Dedifferentiated amniotic fluid mesenchymal stem cell (primary cell): ENCODE measurements around the gene TARBP2.
"Not testable (repeated sequence)": the region's sequence is repeated elsewhere in the genome, so short reads cannot be mapped to it uniquely, and the experiment has no call there.

Experiments
- DNase-seq: peaks from one replicate; pipeline ENCODE4 v3.0.0-alpha.2; 2016; ENCODE audit errors: extremely low spot score

The TARBP2 gene

DNA sequence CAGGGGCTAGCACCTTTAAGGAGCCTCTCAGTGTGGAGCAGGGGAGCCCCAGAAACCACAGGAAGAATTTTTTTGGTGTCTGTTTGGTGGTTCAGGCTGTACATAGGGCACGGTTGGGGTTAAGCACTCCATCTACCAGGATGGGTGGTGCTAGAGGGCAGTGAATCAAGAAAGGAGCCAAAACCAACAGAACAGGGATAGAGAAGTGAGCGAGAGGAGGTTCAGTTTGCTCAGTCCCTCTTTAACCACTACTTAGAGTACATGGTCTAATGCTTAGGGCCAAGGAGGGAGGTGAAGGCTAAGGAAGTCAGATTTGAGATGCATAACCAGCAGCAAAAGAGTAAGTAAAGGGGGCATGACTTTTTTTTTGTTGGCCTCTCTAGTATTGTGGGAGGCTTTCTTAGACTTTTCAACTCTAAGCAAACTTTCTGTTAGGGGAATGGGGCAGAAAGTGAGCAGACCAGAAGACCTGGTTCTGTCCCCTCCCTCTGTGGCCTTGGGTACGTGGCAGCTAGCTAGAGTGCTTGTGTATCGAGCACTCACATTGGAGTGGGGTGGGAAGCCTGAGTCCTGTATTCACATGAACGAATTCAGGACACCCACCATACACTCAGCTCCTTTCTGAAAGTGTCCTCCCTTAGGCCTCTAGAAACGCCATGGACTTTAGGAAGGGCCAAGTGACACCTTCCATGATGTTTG lies 12.8 kb downstream of the TARBP2 start:
- DNase-seq, result no peak

GRCh38 chr12:53514628-53515290 lies 13.7 kb downstream of the TARBP2 start:
- DNase-seq, result no peak

DNA sequence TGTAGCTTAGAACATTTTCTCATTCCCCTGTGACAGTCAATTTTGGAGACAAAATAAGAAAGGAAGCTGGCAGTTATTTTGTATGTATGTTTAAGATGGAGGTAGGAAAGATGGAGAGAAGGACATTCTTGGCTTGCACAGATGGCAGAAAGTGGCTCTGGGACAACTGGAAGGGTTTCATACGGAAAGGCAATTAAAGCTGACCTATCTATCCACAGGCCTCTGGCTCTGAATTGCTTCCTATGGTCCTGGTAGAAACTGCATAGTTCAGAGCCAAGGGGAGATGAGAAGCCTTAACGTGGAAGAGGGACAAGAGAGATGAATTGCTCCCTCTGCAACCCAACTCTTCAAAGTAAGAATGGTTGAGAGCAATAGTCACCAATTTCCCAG lies 14.2 kb downstream of the TARBP2 start:
- DNase-seq, result no peak

DNA sequence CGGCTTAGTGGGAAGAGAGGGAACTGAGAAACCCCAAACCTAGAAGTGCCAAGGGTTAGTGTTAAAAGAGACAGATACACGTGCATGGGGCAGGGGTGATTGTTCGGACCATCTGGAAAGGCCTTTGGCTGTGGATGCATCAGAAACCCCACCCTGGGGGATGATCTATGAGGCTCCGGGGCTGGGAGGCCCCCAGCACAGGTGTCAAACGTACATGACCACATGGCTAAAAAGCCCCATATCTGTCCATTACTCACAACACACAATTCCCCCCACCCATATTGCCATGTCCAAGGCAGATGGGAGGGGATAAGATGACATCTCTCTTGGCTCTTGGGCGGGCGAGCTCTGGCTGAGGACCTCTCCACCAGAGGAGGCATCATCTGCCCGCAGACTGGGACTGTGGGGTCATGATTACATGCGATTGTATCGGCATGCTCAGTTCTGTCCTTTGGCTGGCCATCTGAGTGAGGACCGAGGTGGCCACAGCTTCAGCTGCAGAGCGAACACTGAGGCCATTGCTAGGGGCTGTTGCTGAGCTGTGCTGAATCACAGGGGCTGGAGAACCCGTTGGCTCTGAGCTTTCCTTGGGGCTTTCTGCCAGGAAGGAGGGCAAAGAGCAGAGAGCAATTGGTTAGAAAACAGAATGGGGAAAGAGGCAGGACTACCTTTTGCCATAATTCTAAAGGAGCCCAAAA lies 15.8 kb downstream of the TARBP2 start:
- no peak for DNase-seq

DNA sequence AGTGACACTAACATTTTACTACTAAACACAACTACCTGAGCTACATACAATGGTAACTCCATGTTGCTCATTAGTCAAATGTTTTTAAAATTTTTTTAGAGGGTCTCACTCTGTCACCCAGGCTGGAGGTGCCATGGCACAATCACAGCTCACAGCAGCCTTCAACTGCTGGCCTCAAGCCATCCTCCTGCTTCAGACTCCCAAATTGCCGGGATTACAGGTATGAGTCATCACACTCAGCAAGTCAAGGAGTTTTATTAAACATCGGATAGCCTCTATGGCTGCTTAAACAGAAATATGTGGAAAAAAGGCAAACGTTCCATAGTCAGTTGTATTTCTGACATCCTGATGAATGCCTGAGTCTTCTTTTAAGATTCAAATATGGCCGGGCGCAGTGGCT lies 17.3 kb downstream of the TARBP2 start:
- no peak for DNase-seq

DNA sequence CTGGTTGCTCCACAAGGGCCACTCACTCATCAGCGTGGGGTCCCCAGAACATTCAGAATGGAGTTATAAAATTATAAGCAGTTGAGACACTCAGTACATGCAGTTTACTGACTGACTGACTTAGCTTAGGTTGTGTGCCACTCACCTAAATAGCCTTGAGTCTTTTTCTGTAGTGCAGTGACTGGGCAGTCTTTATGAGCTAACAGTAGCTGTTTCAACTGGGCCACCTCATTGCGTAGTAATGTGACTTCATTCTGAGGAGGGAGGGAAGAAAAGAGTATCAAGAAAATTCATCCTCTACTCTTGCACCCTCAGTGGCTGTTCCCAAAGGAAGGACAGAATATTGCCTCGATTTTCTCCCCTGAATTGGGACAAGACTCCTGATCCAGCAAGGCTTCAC lies 22.0 kb downstream of the TARBP2 start:
- DNase-seq, result no peak

DNA sequence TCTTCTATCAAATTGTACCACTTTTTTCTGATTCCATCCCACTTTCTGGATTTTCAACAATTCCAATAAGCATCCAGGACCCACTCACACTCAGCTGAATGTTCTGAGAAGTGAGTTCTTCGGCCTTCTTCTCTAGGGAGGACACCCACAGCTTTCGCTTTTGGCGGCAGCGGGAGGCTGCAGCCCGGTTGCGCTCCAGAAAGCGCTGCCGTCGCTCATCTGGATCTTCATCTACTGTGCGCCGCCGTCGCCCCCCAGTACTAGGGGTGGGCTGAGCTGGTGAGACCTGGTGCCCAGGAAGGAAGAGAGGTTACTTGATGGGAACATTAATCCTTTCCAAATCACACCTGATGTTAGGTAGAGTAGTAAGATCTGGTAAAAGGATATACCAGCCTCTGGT lies 23.4 kb downstream of the TARBP2 start:
- no peak for DNase-seq

GRCh38 chr12:53530061-53530460 lies 29.0 kb downstream of the TARBP2 start:
- no peak for DNase-seq

- peak; percentile 36 for DNase-seq
Observed at GRCh38 chr12:53530920-53531319, 29.8 kb downstream of the TARBP2 start.

GRCh38 chr12:53532021-53532420 lies 30.9 kb downstream of the TARBP2 start:
- no peak for DNase-seq

- DNase-seq, result no peak
Observed at GRCh38 chr12:53532524-53533445, 31.7 kb downstream of the TARBP2 start.

GRCh38 chr12:53533471-53533870 lies 32.4 kb downstream of the TARBP2 start:
- DNase-seq, result no peak

DNA sequence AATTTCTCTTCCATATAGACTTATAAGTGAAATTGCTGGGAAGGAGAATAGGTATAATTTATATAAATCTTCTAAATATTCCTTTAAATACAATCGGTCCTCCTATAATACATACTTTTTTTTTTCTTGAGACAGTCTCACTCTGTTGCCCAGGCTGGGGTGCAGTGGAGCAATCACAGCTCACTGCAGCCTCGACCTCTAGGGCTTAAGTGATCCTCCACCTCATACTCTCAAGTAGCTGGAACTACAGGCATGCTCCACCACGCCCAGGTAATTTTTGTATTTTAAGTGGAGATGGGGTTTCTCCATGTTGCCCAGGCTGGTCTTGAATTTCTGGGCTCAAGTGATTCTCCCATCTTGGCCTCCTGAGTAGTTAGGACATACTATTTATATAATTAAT lies 35.9 kb downstream of the TARBP2 start:
- DNase-seq, result no peak

GRCh38 chr12:53538209-53538689 lies 37.2 kb downstream of the TARBP2 start:
- peak; percentile 33 for DNase-seq

DNA sequence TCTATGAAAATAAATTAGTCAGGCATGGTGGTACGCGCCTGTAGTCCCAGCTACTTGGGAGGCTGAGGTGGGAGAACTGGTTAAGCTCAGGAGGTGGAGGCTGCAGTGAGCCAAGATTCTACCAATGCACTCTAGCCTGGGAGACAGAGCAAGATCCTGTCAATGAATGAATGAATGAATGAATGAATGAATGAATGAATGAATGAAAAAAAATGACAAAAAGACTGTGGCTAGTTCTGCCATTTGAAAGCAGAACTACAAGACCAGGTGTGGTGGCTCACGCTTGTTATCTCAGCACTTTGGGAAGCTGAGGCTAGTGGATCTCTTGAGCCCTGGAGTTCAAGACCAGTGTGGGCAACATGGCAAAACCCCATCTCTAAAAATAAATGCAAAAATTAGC lies 38.4 kb downstream of the TARBP2 start:
- no peak for DNase-seq

GRCh38 chr12:53543539-53543938 lies 42.5 kb downstream of the TARBP2 start:
- DNase-seq, result peak; percentile 75

- DNase-seq, result not testable (repeated sequence)
Observed at GRCh38 chr12:53548354-53548753, 47.3 kb downstream of the TARBP2 start.

- not testable (repeated sequence) for DNase-seq
Observed at GRCh38 chr12:53550131-53550530, 49.0 kb downstream of the TARBP2 start.

DNA sequence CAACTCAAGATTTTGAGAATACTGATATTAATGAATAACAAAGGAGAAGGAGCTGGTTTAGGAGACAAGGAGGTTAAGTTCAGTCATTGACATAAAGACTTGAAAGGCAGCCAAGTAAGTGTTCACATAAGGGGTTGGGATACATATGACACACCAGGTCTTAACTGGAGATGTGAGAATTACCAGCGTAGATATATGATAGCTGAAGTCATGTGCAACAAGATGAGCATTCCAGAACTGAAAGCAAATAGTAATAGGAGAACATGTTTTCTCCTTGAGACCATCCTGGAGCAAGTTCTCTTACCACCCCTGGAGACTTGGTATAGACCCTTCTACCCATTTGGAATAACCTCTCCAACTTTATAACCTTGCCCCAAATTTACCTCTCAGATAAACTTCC lies 49.5 kb downstream of the TARBP2 start:
- no peak for DNase-seq

GRCh38 chr12:53551889-53552291 lies 50.8 kb downstream of the TARBP2 start:
- DNase-seq, result no peak

DNA sequence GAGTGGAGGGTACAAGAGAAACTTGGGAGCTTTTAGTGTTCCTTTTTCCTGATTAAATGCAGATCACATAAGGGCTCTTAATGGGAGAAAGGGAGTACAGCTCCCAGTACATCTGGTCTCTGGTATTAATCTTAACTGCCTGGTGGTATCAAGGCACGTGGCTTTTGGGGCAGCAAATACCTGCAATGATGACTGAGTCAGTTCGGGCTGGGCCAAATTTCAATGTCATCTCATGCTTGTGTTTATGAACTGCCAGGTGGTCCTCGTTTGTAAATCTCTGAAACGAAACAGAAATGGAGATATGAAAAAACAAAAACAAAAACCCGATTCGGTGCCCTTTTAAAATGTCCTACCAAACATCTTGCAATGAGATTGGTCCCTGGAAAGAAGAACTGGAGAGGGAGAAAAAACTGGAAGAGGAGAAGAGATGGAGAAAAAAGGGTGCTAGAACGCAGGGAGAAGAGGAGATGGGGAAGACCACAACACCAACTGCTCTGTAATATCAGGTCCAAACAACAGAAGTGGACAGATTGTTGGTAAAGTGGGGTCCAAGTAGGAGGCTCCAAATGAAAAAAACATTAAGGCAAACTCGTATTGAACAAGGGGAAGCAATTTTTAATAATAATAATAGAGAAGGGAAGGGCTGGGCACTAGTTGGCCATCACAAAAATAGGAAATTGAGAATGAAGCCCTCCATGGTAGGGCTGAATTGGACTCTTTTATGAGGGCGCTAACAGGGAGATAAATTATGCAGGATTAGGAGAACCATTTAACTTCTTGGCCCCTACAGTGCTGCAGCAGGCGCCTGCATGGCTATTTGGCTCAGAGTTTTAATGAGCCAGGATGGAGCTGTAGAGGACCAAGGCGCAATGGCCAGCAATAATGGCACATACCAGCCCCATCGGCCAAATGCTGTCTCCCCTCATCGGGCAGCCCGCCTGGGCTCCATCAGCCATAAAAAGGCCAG lies 51.6 kb downstream of the TARBP2 start:
- DNase-seq, result no peak
